GM12878 (cell line): ENCODE results near the gene CLDN9. TPM values are rescaled to one million over a fixed set of nuclear protein-coding genes. Genes with fewer than 3 reads are reported as not detected.
A peak's percentile ranks its signal among the peaks of the same experiment; 100 is the strongest.

Source experiments
- ATAC-seq: fragments of 200-7000 bp; cut with Tn5 transposase; 3 replicates; pipeline ENCODE4 v1.9.1; 2020; ENCODE audit warnings: mild to moderate bottlenecking, moderate library complexity
- BruUV-seq: library from RNA; stranded (reverse); fragments of 400-500 nt; replicated peaks from 2 replicates; lab custom pipeline; 2021; lab: Mats Ljungman, UMichigan
- CTCF ChIA-PET: fragments of 300-600 bp; sonication (Branson Sonifier 250); formaldehyde crosslinking; extraction: SDS; loops from one replicate; lab custom pipeline; 2021; ENCODE audit warnings: inconsistent platforms; lab: Yijun Ruan, JAX
- POLR2A ChIA-PET: fragments of 350-600 bp; formaldehyde crosslinking; extraction: SDS; loops from one replicate; lab custom pipeline; 2021; ENCODE audit warnings: inconsistent platforms; lab: Charles Lee
- RAD21 ChIA-PET: fragments of 300-600 bp; sonication (Branson Sonifier 250); formaldehyde crosslinking; loops from one replicate; lab custom pipeline; 2023; ENCODE audit warnings: antibody characterized with exemption; ENCODE audit not compliant: unreplicated experiment; lab: Charles Lee
- SMC1A ChIA-PET: fragments of 300-600 bp; sonication (Branson Sonifier 250); formaldehyde crosslinking; loops from one replicate; lab custom pipeline; 2023; ENCODE audit not compliant: unreplicated experiment, uncharacterized antibody; lab: Charles Lee
- DNase-seq: peaks from one replicate; pipeline ENCODE4 v3.0.0-alpha.2; 2011; ENCODE audit warnings: low read depth, low spot score
- FAIRE-seq: peaks from 3 replicates; lab custom pipeline; 2011; peaks lifted over from hg19 to GRCh38; lab: Jason Lieb, UNC
- H2AFZ ChIP-seq: 2 replicates; pipeline ENCODE4 v1.6.0; 2011; ENCODE audit warnings: low read depth, low read length, control low read depth; ENCODE audit not compliant: control insufficient read depth
- H3K27ac ChIP-seq: 2 replicates; pipeline ENCODE4 v1.5.1; 2011; ENCODE audit warnings: control low read depth; ENCODE audit not compliant: control insufficient read depth, insufficient read depth
- H3K27me3 ChIP-seq, 2 experiments: replicated peaks in 1 of 2; 2 replicates each; pipeline versions ENCODE4 v1.6.0 to v1.6.1; 2011; ENCODE audit warnings: low read length in 1 of 2; ENCODE audit not compliant: control insufficient read depth in 2 of 2, insufficient read depth in 2 of 2
- H3K36me3 ChIP-seq, 2 experiments: 2 replicates each; pipeline ENCODE4 v1.5.1; 2011; ENCODE audit warnings: low read length in 1 of 2; ENCODE audit not compliant: control insufficient read depth in 2 of 2, insufficient read depth in 2 of 2
- H3K4me1 ChIP-seq: 2 replicates; pipeline ENCODE4 v1.6.1; 2011; ENCODE audit warnings: mild to moderate bottlenecking, low read length, moderate library complexity, mixed read lengths; ENCODE audit not compliant: control insufficient read depth, insufficient read depth
- H3K4me2 ChIP-seq: 2 replicates; pipeline ENCODE4 v1.6.0; 2011; ENCODE audit warnings: control low read depth; ENCODE audit not compliant: control insufficient read depth, insufficient read depth
- H3K4me3 ChIP-seq: fragments of 200-600 bp; sonication (generic); 2 replicates; pipeline ENCODE4 v1.5.1; 2016
- H3K79me2 ChIP-seq: 2 replicates; pipeline ENCODE4 v1.6.0; 2011; ENCODE audit warnings: low read length; ENCODE audit not compliant: control insufficient read depth, insufficient read depth
- H3K9ac ChIP-seq: 2 replicates; pipeline ENCODE4 v1.8.0; 2011; ENCODE audit warnings: low read length, control low read depth, mixed read lengths; ENCODE audit not compliant: control insufficient read depth, insufficient read depth
- H3K9me3 ChIP-seq: replicated peaks from 3 replicates; pipeline ENCODE4 v1.5.1; 2011; ENCODE audit warnings: mild to moderate bottlenecking, low read length; ENCODE audit not compliant: control insufficient read depth, insufficient read depth
- H4K20me1 ChIP-seq: 2 replicates; pipeline ENCODE4 v1.6.0; 2011; ENCODE audit not compliant: control insufficient read depth, insufficient read depth
- BHLHE40 ChIP-seq, 2 experiments: fragments of 450-650 bp in 1 of 2; IDR thresholded peaks; 2 replicates each; pipeline ENCODE4 v1.6.1; 2011 to 2017; ENCODE audit warnings: low read depth in 2 of 2, borderline replicate concordance in 1 of 2, improper control_type of control experiment in 1 of 2, low read length in 1 of 2, mild to moderate bottlenecking in 1 of 2
- CEBPB ChIP-seq, 2 experiments: fragments of 150-350 bp in 1 of 2; IDR thresholded peaks; 2 replicates each; pipeline ENCODE4 v1.6.1; 2012 to 2014; ENCODE audit warnings: low read depth in 2 of 2, low read length in 2 of 2, borderline replicate concordance in 1 of 2, inconsistent platforms in 1 of 2
- FOXK2 ChIP-seq: fragments of 450-650 bp; IDR thresholded peaks from 2 replicates; pipeline ENCODE4 v1.6.1; 2017; ENCODE audit warnings: mild to moderate bottlenecking, moderate library complexity
- IKZF2 ChIP-seq, 2 experiments: fragments of 450-650 bp; IDR thresholded peaks; 2 replicates each; pipeline ENCODE4 v1.6.1; 2017; ENCODE audit warnings: mild to moderate bottlenecking in 2 of 2, moderate library complexity in 2 of 2
- KAT2A ChIP-seq: conservative IDR thresholded peaks from 2 replicates; pipeline ENCODE4 v1.6.1; 2011; ENCODE audit warnings: low read depth, low read length; ENCODE audit not compliant: control insufficient read depth
- LARP7 ChIP-seq: fragments of 450-650 bp; IDR thresholded peaks from 2 replicates; pipeline ENCODE4 v1.6.1; 2017; ENCODE audit warnings: mild to moderate bottlenecking
- NR2C1 ChIP-seq: fragments of 450-650 bp; IDR thresholded peaks from 2 replicates; pipeline ENCODE4 v1.6.1; 2017; ENCODE audit warnings: antibody characterized with exemption, mild to moderate bottlenecking, moderate library complexity
- NR2F1 ChIP-seq: fragments of 450-650 bp; conservative IDR thresholded peaks from 2 replicates; pipeline ENCODE4 v1.6.1; 2017; ENCODE audit warnings: mild to moderate bottlenecking
- POLR2A ChIP-seq: IDR thresholded peaks from 2 replicates; pipeline ENCODE4 v1.6.1; 2011; ENCODE audit warnings: low read depth, mild to moderate bottlenecking, low read length
- POLR2AphosphoS5 ChIP-seq: IDR thresholded peaks from 2 replicates; pipeline ENCODE4 v1.6.1; 2011; ENCODE audit warnings: mild to moderate bottlenecking, low read length, inconsistent platforms
- RAD21 ChIP-seq: IDR thresholded peaks from 2 replicates; pipeline ENCODE4 v1.6.1; 2011; ENCODE audit warnings: mild to moderate bottlenecking, low read depth, low read length, moderate library complexity; ENCODE audit not compliant: insufficient read depth
- SREBF1 ChIP-seq: IDR thresholded peaks from 2 replicates; pipeline ENCODE4 v1.6.1; 2012; ENCODE audit warnings: mild to moderate bottlenecking, low read length
- TARDBP ChIP-seq: IDR thresholded peaks from 2 replicates; pipeline ENCODE4 v1.6.1; 2016; ENCODE audit warnings: borderline replicate concordance
- ZNF24 ChIP-seq: fragments of 450-650 bp; IDR thresholded peaks from 2 replicates; pipeline ENCODE4 v1.6.1; 2017; ENCODE audit warnings: antibody characterized with exemption, mild to moderate bottlenecking
- ZSCAN29 ChIP-seq: fragments of 450-650 bp; IDR thresholded peaks from 2 replicates; pipeline ENCODE4 v1.6.1; 2017; ENCODE audit warnings: mild to moderate bottlenecking, moderate library complexity
- WGBS: methylation state at CpG from one replicate; pipeline ENCODE4 v1.1.6; 2016; ENCODE audit warnings: low lambda C conversion rate; ENCODE audit not compliant: insufficient replicate concordance, insufficient coverage; ENCODE audit errors: missing lambda C conversion rate; 5-methylcytosine and 5-hydroxymethylcytosine counted together
- in situ Hi-C: fragments of 300-500 bp; cut with MboI; formaldehyde crosslinking; loops from 9 replicates; pipeline ENCODE4 v1.14.3; 2018; ENCODE audit warnings: mixed read lengths
- intact Hi-C: fragments of 100-400 bp; cut with micrococcal nuclease; formaldehyde crosslinking; loops from one replicate; pipeline ENCODE4 v1.14.2; 2022; ENCODE audit not compliant: unreplicated experiment
- polyA plus RNA-seq, 11 experiments: library from polyadenylated mRNA; depleted of rRNA in 4 of 11; unstranded in 6 of 11; stranded (reverse) in 5 of 11; fragments of >200 nt; fragmentation: Nextera tagmentation in 4 of 11; fragmentation: Illumina TruSeq in 1 of 11; extraction: Ambion mirVana in 4 of 11; extraction: Trizol in 1 of 11; gene quantifications; 1 replicate in 1 of 11; 2 replicates in 10 of 11; pipeline versions ENCODE4 v1.2.1 to v1.2.3, GENCODE V29; 2011 to 2016; ENCODE audit warnings: inconsistent platforms in 2 of 11, missing spikeins in 2 of 11, low read depth in 1 of 11
- total RNA-seq, 4 experiments: library from RNA; depleted of rRNA in 3 of 4; stranded (reverse); fragments of >200 nt in 3 of 4; fragmentation: Illumina TruSeq in 1 of 4; extraction: Trizol in 1 of 4; gene quantifications; 2 replicates each; pipeline versions ENCODE4 v1.2.1 to v1.2.3, GENCODE V29; 2013 to 2021
- TF ChIP-seq, protein P1 (sequence below): fragments of 450-650 bp; formaldehyde crosslinking; IDR thresholded peaks from 2 replicates; pipeline ENCODE4 v1.4.0; 2022; ENCODE audit warnings: mild to moderate bottlenecking, moderate library complexity
- TF ChIP-seq, protein P2 (sequence below): fragments of 450-650 bp; IDR thresholded peaks from 2 replicates; pipeline ENCODE4 v1.6.1; 2014; ENCODE audit warnings: mild to moderate bottlenecking
- TF ChIP-seq, protein P3 (sequence below): fragments of 450-650 bp; IDR thresholded peaks from 2 replicates; pipeline ENCODE4 v1.6.1; 2016; ENCODE audit warnings: mild to moderate bottlenecking, moderate library complexity, borderline replicate concordance

The CLDN9 gene
- total and polyA plus RNA-seq, 10 of the 15 experiments (the other 5 are each of a cell fraction or from before 2014, with no cell fraction given), result not detected

DNA sequence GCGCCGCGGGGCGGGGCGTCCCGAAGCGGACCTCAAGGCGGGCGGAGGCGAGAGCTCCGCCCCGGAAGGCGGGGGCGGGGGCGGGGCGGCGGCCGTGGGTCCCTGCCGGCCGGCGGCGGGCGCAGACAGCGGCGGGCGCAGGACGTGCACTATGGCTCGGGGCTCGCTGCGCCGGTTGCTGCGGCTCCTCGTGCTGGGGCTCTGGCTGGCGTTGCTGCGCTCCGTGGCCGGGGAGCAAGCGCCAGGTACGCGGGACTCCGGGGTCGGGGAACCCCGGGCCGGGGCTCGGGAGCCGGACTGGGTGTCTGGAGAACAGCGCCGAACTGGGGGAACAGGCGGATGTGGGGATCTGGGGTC is 7.5 kb downstream of the CLDN9 start, which contains the start of gene TNFRSF12A:
Gene TNFRSF12A (plus strand): TSS at position 122 of the 357 bp plus-strand sequence. CDS start 30 bp downstream, at position 152.
- peak within 1 kb of the TSS; percentile 87 for H2AFZ ChIP-seq
- H3K4me2 ChIP-seq, result peak within 1 kb of the TSS; percentile 83
- no peak for FAIRE-seq
- ChIA-PET CTCF (interaction anchor here (0.9 to 18.2 kb wide), 4 partner anchors 8 to 112 kb away, joined by 4 to 421 read pairs (median 14); no protein-coding TSS in a partner anchor), RAD21 (interaction anchor here (1.1 to 2.2 kb wide), 7 partner anchors 8 to 39 kb away, joined by 3 to 21 read pairs (median 5); no protein-coding TSS in a partner anchor), POLR2A (interaction anchor here (0.7 to 1.5 kb wide), 4 partner anchors 10 to 137 kb away, joined by 3 to 5 read pairs (median 4); partner anchors contain the start of gene FLYWCH2), SMC1A (no interaction called here)
- H3K9ac ChIP-seq, result no peak within 1 kb of the TSS; the same call in 1 of the 2 replicates
- DNase-seq, result no peak
- no peak within 1 kb of the TSS for H3K27ac ChIP-seq
- intact Hi-C loops, result no loop called here
- H3K9me3 ChIP-seq, result no peaks in the 10 kb centered on the region
- no TSS peak for BruUV-seq
- H4K20me1 ChIP-seq, result no peaks in the 10 kb centered on the region
- peak within 1 kb of the TSS; percentile 73 for H3K4me3 ChIP-seq
- 1% methylated on average over 34 of the region's 49 CpGs for WGBS
- H3K4me1 ChIP-seq, result peaks cover 25% of the 10 kb centered on the region
- no peaks in the 10 kb centered on the region for H3K79me2 ChIP-seq
- ATAC-seq, result peak; percentile 56
- H3K27me3 ChIP-seq, result no peaks in the 10 kb centered on the region
- H3K36me3 ChIP-seq, result no peaks in the 10 kb centered on the region; a peak in 1 of 4 replicates
- in situ Hi-C loops, result no loop called here
- TF ChIP-seq SREBF1 (no peak), POLR2A (peak; percentile 85), TARDBP (no peak), KAT2A (no peak), FOXK2 (no peak), IKZF2 (IDR thresholded peaks at IDR 0.05) (no peak), POLR2AphosphoS5 (no peak; the same call in 1 of the 2 replicates), RAD21 (no peak), ZNF24 (no peak), ZSCAN29 (no peak), LARP7 (0 out of 2 replicates have a peak, but pooled peaks have one; percentile 24), NR2C1 (no peak), NR2F1 (peak; percentile 38; the same call in 1 of the 2 replicates), CEBPB (IDR thresholded peaks at IDR 0.05; ENCODE audit: borderline replicate concordance in 1 of 2, low read depth in 2 of 2, low read length in 2 of 2) (no peak), BHLHE40 (IDR thresholded peaks at IDR 0.05; ENCODE audit: borderline replicate concordance in 1 of 2, low read depth in 2 of 2, low read length in 1 of 2) (peak in 1 of 2 experiments; percentile 50; a peak in 2 of 4 replicates)
- TF ChIP-seq, protein P1, sequence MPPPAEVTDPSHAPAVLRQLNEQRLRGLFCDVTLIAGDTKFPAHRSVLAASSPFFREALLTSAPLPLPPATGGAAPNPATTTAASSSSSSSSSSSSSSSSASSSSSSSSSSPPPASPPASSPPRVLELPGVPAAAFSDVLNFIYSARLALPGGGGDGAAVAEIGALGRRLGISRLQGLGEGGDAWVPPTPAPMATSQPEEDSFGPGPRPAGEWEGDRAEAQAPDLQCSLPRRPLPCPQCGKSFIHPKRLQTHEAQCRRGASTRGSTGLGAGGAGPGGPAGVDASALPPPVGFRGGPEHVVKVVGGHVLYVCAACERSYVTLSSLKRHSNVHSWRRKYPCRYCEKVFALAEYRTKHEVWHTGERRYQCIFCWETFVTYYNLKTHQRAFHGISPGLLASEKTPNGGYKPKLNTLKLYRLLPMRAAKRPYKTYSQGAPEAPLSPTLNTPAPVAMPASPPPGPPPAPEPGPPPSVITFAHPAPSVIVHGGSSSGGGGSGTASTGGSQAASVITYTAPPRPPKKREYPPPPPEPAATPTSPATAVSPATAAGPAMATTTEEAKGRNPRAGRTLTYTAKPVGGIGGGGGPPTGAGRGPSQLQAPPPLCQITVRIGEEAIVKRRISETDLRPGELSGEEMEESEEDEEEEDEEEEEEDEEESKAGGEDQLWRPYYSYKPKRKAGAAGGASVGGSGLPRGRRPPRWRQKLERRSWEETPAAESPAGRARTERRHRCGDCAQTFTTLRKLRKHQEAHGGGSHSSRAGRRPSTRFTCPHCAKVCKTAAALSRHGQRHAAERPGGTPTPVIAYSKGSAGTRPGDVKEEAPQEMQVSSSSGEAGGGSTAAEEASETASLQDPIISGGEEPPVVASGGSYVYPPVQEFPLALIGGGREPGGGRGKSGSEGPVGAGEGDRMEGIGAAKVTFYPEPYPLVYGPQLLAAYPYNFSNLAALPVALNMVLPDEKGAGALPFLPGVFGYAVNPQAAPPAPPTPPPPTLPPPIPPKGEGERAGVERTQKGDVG (CRISPR knock-in tag), result no peak
- TF ChIP-seq, protein P2, sequence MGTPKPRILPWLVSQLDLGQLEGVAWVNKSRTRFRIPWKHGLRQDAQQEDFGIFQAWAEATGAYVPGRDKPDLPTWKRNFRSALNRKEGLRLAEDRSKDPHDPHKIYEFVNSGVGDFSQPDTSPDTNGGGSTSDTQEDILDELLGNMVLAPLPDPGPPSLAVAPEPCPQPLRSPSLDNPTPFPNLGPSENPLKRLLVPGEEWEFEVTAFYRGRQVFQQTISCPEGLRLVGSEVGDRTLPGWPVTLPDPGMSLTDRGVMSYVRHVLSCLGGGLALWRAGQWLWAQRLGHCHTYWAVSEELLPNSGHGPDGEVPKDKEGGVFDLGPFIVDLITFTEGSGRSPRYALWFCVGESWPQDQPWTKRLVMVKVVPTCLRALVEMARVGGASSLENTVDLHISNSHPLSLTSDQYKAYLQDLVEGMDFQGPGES, result no peak
- TF ChIP-seq, protein P3, sequence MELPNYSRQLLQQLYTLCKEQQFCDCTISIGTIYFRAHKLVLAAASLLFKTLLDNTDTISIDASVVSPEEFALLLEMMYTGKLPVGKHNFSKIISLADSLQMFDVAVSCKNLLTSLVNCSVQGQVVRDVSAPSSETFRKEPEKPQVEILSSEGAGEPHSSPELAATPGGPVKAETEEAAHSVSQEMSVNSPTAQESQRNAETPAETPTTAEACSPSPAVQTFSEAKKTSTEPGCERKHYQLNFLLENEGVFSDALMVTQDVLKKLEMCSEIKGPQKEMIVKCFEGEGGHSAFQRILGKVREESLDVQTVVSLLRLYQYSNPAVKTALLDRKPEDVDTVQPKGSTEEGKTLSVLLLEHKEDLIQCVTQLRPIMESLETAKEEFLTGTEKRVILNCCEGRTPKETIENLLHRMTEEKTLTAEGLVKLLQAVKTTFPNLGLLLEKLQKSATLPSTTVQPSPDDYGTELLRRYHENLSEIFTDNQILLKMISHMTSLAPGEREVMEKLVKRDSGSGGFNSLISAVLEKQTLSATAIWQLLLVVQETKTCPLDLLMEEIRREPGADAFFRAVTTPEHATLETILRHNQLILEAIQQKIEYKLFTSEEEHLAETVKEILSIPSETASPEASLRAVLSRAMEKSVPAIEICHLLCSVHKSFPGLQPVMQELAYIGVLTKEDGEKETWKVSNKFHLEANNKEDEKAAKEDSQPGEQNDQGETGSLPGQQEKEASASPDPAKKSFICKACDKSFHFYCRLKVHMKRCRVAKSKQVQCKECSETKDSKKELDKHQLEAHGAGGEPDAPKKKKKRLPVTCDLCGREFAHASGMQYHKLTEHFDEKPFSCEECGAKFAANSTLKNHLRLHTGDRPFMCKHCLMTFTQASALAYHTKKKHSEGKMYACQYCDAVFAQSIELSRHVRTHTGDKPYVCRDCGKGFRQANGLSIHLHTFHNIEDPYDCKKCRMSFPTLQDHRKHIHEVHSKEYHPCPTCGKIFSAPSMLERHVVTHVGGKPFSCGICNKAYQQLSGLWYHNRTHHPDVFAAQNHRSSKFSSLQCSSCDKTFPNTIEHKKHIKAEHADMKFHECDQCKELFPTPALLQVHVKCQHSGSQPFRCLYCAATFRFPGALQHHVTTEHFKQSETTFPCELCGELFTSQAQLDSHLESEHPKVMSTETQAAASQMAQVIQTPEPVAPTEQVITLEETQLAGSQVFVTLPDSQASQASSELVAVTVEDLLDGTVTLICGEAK, result no peak
